Breast epithelium (tissue), 4 donors: ENCODE data around the gene SERTAD4. TPM values are rescaled to one million over a fixed set of nuclear protein-coding genes. Genes with fewer than 3 reads are reported as not detected.

Experiments used
- DNase-seq, 2 donors: peaks; one replicate each; pipeline ENCODE4 v3.0.0-alpha.2; 2019; ENCODE audit warnings: low spot score in 2 of 2
- H3K27ac ChIP-seq, 2 donors: fragments of 200-600 bp; sonication (generic) in 1 of 2; one replicate each; pipeline ENCODE4 v1.5.1; 2016 to 2019; ENCODE audit warnings: mild to moderate bottlenecking in 1 of 2
- H3K27me3 ChIP-seq, 2 donors: fragments of 200-600 bp; sonication (generic) in 1 of 2; one replicate each; pipeline versions ENCODE4 v1.5.1 to v1.6.0; 2017 to 2019; ENCODE audit warnings: control low read depth in 1 of 2, mild to moderate bottlenecking in 1 of 2
- H3K36me3 ChIP-seq: fragments of 200-600 bp; one replicate; pipeline ENCODE4 v1.5.1; 2019
- H3K4me1 ChIP-seq, 2 donors: fragments of 200-600 bp; sonication (generic); one replicate each; pipeline ENCODE4 v1.5.1; 2016 to 2019; ENCODE audit warnings: control low read depth in 1 of 2
- H3K4me3 ChIP-seq, 3 donors: fragments of 200-600 bp; sonication (generic); 1 replicate in 2 of 3; 2 replicates in 1 of 3; pipeline ENCODE4 v1.5.1; 2016 to 2019; ENCODE audit warnings: mild to moderate bottlenecking in 3 of 3, moderate library complexity in 2 of 3
- H3K9me3 ChIP-seq, 2 donors: fragments of 200-600 bp; sonication (generic) in 1 of 2; one replicate each; pipeline ENCODE4 v1.5.1; 2016 to 2019; ENCODE audit warnings: control low read depth in 1 of 2
- CTCF ChIP-seq, 3 donors: fragments of 450-650 bp; IDR thresholded peaks; one replicate each; pipeline ENCODE4 v1.5.1; 2016 to 2017; ENCODE audit warnings: antibody characterized with exemption in 3 of 3, mild to moderate bottlenecking in 3 of 3, moderate library complexity in 3 of 3
- POLR2A ChIP-seq: fragments of 450-650 bp; IDR thresholded peaks from one replicate; pipeline ENCODE4 v1.6.1; 2016; ENCODE audit warnings: antibody characterized with exemption, mild to moderate bottlenecking, moderate library complexity
- POLR2AphosphoS5 ChIP-seq, 3 donors: sonication (generic); formaldehyde crosslinking; IDR thresholded peaks; one replicate each; pipeline ENCODE4 v1.6.1; 2017; ENCODE audit warnings: antibody characterized with exemption in 3 of 3
- intact Hi-C: fragments of 100-400 bp; cut with DNase I; formaldehyde crosslinking; loops from one replicate; pipeline ENCODE4 v1.15.1; 2023; ENCODE audit warnings: low total_unique reads
- total RNA-seq, 3 donors: library from RNA; depleted of rRNA; stranded (reverse); fragments of >200 nt; gene quantifications; one replicate each; pipeline ENCODE4 v1.1.0, GENCODE V29; 2016

SERTAD4 gene
- total RNA-seq, 3 donors from 2014 or later = 0.80 to 47.9 (median 7.9) TPM

DNA sequence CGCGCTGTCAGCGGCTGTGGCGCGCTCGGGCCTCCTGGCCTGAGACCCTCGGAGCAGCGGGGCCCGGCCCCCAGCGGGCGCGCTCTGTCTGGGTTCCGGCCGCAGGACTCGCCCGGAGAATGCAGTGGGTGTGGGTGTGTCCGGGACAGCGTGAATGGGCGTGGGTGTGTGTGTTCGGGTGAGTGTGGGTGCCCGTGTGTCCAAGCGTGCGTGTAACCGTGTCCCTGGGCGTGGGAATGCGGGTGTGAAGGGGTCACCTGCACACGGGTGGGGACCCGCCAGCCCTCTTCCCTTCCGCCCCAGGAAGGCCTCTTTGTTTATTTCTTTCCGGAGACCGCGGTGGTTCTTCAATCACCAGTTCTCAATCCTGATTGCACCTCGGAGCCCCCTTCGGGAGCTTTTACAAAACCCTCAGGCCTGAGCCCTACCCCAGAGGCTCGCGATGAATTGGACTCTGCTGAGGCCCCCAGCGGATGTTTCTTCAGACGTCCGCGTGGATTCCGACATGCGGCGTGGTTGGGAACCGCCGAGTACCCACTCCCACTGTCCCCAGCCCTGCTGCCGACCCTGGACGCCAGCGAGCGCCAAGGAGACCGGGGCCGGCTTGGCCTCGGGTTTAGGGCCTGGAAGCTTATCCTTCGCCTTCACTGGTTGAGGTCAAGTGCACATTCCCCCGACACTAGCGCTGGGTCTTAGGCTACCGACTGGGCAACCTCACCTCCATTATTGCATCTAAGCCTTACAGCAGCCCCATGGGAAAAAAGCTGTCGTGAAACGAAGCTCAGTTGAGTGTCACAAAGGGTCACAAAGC lies 19.3 kb downstream of the SERTAD4 start:
- Histone ChIP-seq H3K9me3 (no peaks in the 10 kb centered on the region), H3K4me1 (no peaks in the 10 kb centered on the region), H3K36me3 (no peaks in the 10 kb centered on the region), H3K27ac (peak overlapping the region; percentile 40 to 52), H3K4me3 (peak overlapping the region; percentile 37 to 79 (median 60)), H3K27me3 (no peaks in the 10 kb centered on the region)
- DNase-seq = no peak
- TF ChIP-seq POLR2A (no peak), CTCF (IDR thresholded peaks at IDR 0.05) (no peak), POLR2AphosphoS5 (IDR thresholded peaks at IDR 0.05) (no peak)
- intact Hi-C loops = no loop called here

GRCh38 chr1:210252621-210253051 lies 20.0 kb downstream of the SERTAD4 start:
- TF ChIP-seq POLR2A (no peak), CTCF (IDR thresholded peaks at IDR 0.05) (no peak), POLR2AphosphoS5 (IDR thresholded peaks at IDR 0.05) (no peak)
- Histone ChIP-seq H3K4me3 (no peak overlapping the region), H3K9me3 (no peaks in the 10 kb centered on the region), H3K4me1 (no peaks in the 10 kb centered on the region), H3K27me3 (no peaks in the 10 kb centered on the region), H3K27ac (no peak overlapping the region), H3K36me3 (no peaks in the 10 kb centered on the region)
- intact Hi-C loops = no loop called here
- no peak for DNase-seq

- intact Hi-C loops = loop anchor here (1.0 kb wide), 1 partner anchor 20 kb away; no protein-coding TSS in a partner anchor
- no peak for DNase-seq
These were observed 21.7 kb downstream of the SERTAD4 start for GRCh38 chr1:210254298-210254697.

DNA sequence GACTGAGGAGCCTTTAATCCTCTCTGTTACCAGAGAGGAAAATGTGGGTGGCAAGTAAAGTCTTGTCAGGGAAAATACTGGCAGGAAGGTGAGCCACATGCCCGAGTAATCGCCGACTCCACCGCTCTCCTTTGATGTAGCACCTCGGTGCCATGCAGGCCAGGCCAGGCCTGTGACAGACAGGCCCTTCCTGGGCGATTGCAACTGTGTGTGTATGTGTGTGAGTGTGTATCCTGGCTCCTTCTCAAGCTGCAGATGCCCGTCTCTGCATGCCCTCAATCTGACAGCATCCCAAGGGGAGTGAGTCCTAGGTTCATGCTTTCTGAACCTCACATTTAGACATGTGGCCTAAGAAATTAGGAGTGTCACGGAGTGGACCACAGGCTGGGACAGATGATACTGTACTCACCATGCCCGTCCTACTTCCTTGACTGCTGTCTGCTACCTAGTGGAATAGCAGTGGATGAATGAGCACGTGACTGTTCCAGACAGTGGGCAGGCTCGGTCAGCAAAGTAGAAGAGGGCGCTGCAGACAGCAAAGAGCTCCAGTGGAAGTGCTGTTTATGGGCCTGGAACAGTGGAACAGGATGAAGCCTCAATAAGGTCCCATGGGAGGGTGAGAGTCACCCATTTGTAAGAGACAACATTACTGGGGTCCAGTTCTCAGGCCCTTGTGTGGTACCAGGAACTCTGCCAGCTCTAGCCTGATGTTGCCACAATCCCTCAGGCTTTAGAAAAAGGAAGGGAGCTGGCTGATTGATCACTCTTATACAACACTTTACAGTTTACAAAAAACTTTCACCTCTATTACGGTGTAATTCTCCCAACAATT lies 25.3 kb downstream of the SERTAD4 start:
- H3K27me3 ChIP-seq = no peaks in the 10 kb centered on the region
- H3K9me3 ChIP-seq = no peaks in the 10 kb centered on the region
- DNase-seq = no peak
- peak overlapping the region; percentile 62 to 67 for H3K27ac ChIP-seq
- TF ChIP-seq POLR2AphosphoS5 (IDR thresholded peaks at IDR 0.05) (no peak), CTCF (IDR thresholded peaks at IDR 0.05) (no peak), POLR2A (no peak)
- peaks cover 13 to 14% of the 10 kb centered on the region in 2 donors for H3K4me1 ChIP-seq
- no peaks in the 10 kb centered on the region for H3K36me3 ChIP-seq
- no peak overlapping the region for H3K4me3 ChIP-seq
- intact Hi-C loops = no loop called here

More at GRCh38 chr1:210254298-210254697, 21.7 kb downstream of the SERTAD4 start:
- Histone ChIP-seq H3K4me3 (no peak overlapping the region), H3K4me1 (peaks cover 4 to 9% of the 10 kb centered on the region in 2 donors), H3K9me3 (no peaks in the 10 kb centered on the region), H3K27me3 (no peaks in the 10 kb centered on the region), H3K27ac (no peak overlapping the region), H3K36me3 (no peaks in the 10 kb centered on the region)
- TF ChIP-seq POLR2AphosphoS5 (IDR thresholded peaks at IDR 0.05) = no peak
- no peak for TF ChIP-seq POLR2A
- no peak for TF ChIP-seq CTCF (IDR thresholded peaks at IDR 0.05)

- Histone ChIP-seq H3K36me3 (no peaks in the 10 kb centered on the region), H3K27me3 (no peaks in the 10 kb centered on the region), H3K4me3 (no peak overlapping the region), H3K4me1 (peaks cover 14 to 17% of the 10 kb centered on the region in 2 donors), H3K27ac (no peak overlapping the region), H3K9me3 (no peaks in the 10 kb centered on the region)
- no peak for TF ChIP-seq POLR2A
- no peak for TF ChIP-seq CTCF (IDR thresholded peaks at IDR 0.05)
- DNase-seq = no peak
- intact Hi-C loops = no loop called here
These were observed 27.0 kb downstream of the SERTAD4 start for GRCh38 chr1:210259561-210259960.
